SJSA1 (cell line): ENCODE results near the gene CREB5. TPM values are rescaled to one million over a fixed set of nuclear protein-coding genes. Genes with fewer than 3 reads are reported as not detected.

Experiments used
- DNase-seq, 2 experiments: peaks; one replicate each; pipeline ENCODE4 v3.0.0-alpha.2; 2015 to 2020; ENCODE audit warnings: low spot score in 2 of 2, low read depth in 1 of 2
- H3K27ac ChIP-seq: fragments of 250-450 bp; sonication (Bioruptor Pico); 2 replicates; pipeline ENCODE4 v1.5.1; 2020; ENCODE audit warnings: mild to moderate bottlenecking, moderate library complexity
- H3K27me3 ChIP-seq: fragments of 250-450 bp; sonication (Bioruptor Pico); replicated peaks from 2 replicates; pipeline ENCODE4 v1.5.1; 2020; ENCODE audit warnings: mild to moderate bottlenecking, moderate library complexity
- H3K36me3 ChIP-seq: fragments of 250-450 bp; sonication (Bioruptor Pico); 2 replicates; pipeline ENCODE4 v1.5.1; 2020; ENCODE audit warnings: mild to moderate bottlenecking
- H3K4me1 ChIP-seq: fragments of 250-450 bp; sonication (Bioruptor Pico); replicated peaks from 2 replicates; pipeline ENCODE4 v1.6.1; 2021; ENCODE audit warnings: mild to moderate bottlenecking
- H3K4me3 ChIP-seq: fragments of 250-450 bp; sonication (Bioruptor Pico); 2 replicates; pipeline ENCODE4 v1.5.1; 2020; ENCODE audit warnings: mild to moderate bottlenecking
- H3K9me3 ChIP-seq: fragments of 250-450 bp; sonication (Bioruptor Pico); replicated peaks from 2 replicates; pipeline ENCODE4 v1.5.1; 2020; ENCODE audit warnings: mild to moderate bottlenecking
- total RNA-seq: library from RNA; depleted of rRNA; stranded (reverse); fragments of >200 nt; shearing (Covaris generic); gene quantifications from 2 replicates; pipeline ENCODE4 v1.2.3, GENCODE V29; 2014

Gene CREB5
- total RNA-seq, 1 experiment from 2014 or later: 1.00 TPM

DNA sequence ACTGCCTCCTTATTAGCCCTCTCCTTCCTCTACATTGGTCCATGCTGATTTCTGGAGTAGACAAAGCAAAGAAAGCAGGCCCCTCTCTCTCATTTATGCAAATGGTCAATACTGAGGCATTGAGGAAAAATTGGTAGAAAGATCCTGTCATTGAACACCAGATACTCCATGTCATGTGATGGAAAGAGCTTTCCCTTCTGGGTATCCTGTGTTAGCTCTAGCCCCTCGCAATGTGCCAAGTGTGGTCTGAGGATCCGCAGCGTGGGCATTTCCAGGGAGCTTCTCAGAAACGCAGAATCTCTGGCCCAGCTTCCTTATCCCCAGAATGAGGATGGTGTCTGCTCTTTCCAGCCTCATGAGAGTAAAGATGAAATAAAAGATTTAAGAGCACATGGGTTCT lies 159.1 kb downstream of the CREB5 start:
- H3K9me3 ChIP-seq: no peaks in the 10 kb centered on the region; the same call in 1 of the 2 replicates
- no peak for DNase-seq
- no peaks in the 10 kb centered on the region for H3K27me3 ChIP-seq
- no peaks in the 10 kb centered on the region; the same call in 1 of the 2 replicates for H3K4me1 ChIP-seq
- H3K36me3 ChIP-seq: no peaks in the 10 kb centered on the region
- no peak overlapping the region for H3K4me3 ChIP-seq
- no peak overlapping the region for H3K27ac ChIP-seq

DNA sequence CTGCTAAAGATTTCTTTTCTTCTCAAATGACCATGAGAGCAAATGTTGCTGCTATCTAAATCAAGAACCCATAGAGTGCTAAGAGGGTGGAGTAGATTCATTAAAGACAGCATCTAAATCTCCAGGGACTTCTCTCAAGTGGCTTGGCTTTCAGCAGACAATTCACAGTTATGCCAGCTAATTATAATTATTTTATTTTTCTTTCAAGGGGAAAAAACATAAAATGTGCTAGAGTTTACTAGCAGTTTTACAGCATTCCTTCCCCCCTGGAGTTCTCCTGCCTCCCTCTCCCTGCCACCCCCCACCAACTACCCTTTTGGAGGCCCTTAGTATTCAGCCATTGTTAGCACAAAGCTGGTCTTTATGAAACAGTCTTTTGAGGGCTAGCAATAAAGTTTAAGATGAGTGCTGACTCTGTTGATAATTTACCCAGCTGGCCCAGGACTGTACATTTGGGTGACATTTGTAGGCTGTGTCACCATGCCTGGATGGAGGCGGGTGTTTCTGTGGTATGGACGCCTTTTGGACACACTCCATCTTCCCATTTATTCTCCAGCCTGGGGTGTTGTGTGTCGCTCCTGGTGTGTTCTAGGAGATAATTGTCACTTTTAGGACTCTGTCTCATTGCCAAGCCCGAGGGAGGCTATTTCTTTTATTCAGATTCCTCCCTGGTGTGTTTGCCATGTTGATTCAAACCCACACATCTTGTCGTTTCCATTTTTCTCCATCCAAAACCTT lies 160.2 kb downstream of the CREB5 start:
- no peaks in the 10 kb centered on the region; the same call in 1 of the 2 replicates for H3K4me1 ChIP-seq
- 0 out of 2 replicates have a peak, but pooled peaks cover 3% of the 10 kb centered on the region for H3K27me3 ChIP-seq
- H3K9me3 ChIP-seq: no peaks in the 10 kb centered on the region; the same call in 1 of the 2 replicates
- no peak overlapping the region for H3K4me3 ChIP-seq
- H3K36me3 ChIP-seq: no peaks in the 10 kb centered on the region
- no peak overlapping the region for H3K27ac ChIP-seq
- no peak for DNase-seq

DNA sequence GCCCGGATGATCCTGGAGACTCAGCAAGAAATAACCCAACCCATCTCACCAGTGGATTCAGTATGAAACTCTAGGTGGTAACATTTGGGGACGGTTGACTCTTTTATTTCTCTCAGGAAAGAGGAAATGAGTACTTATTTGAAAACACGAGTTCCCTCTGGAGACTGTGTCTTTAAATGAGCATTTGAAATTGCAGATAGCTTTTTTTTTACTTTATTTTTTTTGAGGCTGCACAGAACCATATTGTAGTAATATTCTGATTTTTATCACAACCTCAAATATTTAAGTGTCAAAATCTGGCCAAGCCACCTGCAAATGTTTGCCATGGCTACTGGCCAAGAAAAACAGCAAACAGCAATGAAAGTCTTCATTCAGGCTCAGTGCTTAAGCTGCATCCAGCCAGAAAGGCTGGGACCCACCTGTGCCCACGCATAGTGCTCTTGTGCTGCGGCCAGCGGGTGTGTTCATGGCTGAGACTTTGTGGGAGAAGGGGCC lies 160.8 kb downstream of the CREB5 start:
- H3K36me3 ChIP-seq: no peaks in the 10 kb centered on the region
- H3K9me3 ChIP-seq: no peaks in the 10 kb centered on the region; the same call in 1 of the 2 replicates
- 0 out of 2 replicates have a peak, but pooled peaks cover 3% of the 10 kb centered on the region for H3K27me3 ChIP-seq
- H3K4me3 ChIP-seq: no peak overlapping the region
- DNase-seq: no peak
- H3K4me1 ChIP-seq: no peaks in the 10 kb centered on the region; the same call in 1 of the 2 replicates
- H3K27ac ChIP-seq: no peak overlapping the region

DNA sequence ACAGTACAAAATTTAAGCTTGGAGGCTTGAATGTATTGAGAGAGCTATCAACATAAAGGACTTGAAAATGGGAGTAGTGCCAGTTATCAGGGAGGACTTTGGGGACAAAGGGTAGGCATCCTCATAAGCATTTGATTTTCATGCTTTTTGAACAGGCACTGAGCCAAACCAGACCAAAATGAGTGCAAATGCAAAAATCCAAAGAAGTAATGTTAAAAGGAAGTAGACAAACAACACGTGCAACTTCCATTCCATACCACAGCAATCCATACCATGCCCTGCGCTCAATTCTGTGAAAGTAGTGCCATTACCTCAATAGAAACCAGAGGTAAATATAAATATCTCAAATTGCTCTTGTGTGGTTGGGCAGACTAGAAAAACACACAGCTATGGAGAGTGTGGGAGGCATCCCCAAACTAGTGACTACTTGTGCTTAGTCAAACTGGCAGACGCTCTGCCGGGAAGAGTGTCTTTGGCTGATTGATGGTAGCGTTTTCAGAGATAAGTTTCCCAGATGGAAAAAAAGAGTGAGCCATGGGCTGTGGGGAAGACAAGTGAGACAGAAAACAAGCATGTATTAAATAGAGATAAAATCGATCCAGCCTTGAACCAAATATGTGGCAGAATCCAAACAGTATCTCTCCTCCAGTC lies 161.5 kb downstream of the CREB5 start:
- Histone ChIP-seq H3K4me3 (no peak overlapping the region), H3K27me3 (0 out of 2 replicates have a peak, but pooled peaks cover 3% of the 10 kb centered on the region), H3K27ac (no peak overlapping the region), H3K4me1 (no peaks in the 10 kb centered on the region; the same call in 1 of the 2 replicates), H3K36me3 (no peaks in the 10 kb centered on the region), H3K9me3 (no peaks in the 10 kb centered on the region; the same call in 1 of the 2 replicates)
- DNase-seq: no peak

DNA sequence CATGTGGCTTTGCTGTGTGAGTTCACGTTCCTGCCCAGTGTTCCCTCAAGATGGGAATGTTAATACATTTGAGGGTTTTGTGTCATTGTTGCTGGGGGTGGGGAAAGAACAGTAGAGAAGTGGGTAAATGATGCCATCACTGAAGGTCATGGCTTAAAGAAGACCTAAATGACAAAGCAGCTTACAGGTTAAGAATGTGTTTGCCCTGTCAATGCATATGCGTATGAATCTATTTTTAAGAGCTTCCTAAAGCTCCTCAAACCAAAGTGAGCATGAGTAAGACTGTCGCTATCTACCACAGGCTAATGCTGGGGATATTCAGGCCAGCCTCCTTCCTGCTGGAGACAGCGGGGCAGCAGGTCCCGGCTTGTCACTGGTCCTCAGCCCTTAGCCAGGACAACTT lies 162.9 kb downstream of the CREB5 start:
- H3K4me1 ChIP-seq: no peaks in the 10 kb centered on the region; the same call in 1 of the 2 replicates
- no peaks in the 10 kb centered on the region for H3K36me3 ChIP-seq
- no peak overlapping the region for H3K27ac ChIP-seq
- no peaks in the 10 kb centered on the region; the same call in 1 of the 2 replicates for H3K9me3 ChIP-seq
- DNase-seq: no peak
- no peak overlapping the region for H3K4me3 ChIP-seq
- 0 out of 2 replicates have a peak, but pooled peaks cover 3% of the 10 kb centered on the region for H3K27me3 ChIP-seq

DNA sequence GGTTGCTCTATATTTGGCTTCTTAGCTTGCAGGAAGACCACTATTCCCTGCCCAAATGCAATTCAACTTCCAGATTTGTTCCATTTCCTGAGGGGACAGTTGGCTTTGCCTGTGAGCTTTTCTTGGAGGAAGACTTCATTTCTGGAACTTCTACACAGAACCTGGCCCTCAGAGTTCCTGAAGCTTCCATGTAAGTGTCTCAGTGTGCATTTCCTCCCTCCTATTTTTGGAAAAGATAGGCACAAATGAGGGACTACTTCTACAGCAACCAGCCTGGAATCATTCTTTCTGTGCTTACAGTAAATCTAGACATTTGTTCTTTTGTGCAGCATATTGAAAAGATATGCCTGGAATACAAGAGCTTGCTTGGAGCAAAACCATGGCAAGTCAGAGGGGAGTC lies 164.3 kb downstream of the CREB5 start:
- H3K4me3 ChIP-seq: no peak overlapping the region
- 0 out of 2 replicates have a peak, but pooled peaks cover 3% of the 10 kb centered on the region for H3K27me3 ChIP-seq
- no peak for DNase-seq
- no peak overlapping the region for H3K27ac ChIP-seq
- H3K36me3 ChIP-seq: no peaks in the 10 kb centered on the region
- H3K9me3 ChIP-seq: no peaks in the 10 kb centered on the region; the same call in 1 of the 2 replicates
- no peaks in the 10 kb centered on the region for H3K4me1 ChIP-seq

DNA sequence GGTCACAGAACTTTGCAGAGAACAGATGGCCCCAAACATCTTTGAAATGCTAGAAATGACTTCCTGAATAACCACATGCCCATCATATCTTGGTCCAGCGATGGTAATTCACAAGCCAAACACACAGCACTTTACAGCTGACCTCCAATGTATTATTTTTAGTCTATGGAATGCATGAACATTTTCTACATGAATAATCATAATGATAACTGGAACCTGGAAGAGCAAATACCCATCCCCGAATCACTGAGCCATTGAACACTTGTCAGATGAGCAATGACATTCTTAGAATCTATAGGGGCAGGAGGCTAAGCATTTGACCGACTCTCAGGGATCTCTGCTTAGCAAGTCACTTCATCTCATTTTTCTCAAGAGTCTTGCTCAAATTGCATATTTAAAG lies 167.3 kb downstream of the CREB5 start:
- DNase-seq: no peak
- 0 out of 2 replicates have a peak, but pooled peaks cover 7% of the 10 kb centered on the region for H3K27me3 ChIP-seq
- no peaks in the 10 kb centered on the region for H3K4me1 ChIP-seq
- no peaks in the 10 kb centered on the region for H3K36me3 ChIP-seq
- no peaks in the 10 kb centered on the region; the same call in 1 of the 2 replicates for H3K9me3 ChIP-seq
- no peak overlapping the region for H3K4me3 ChIP-seq
- H3K27ac ChIP-seq: no peak overlapping the region

DNA sequence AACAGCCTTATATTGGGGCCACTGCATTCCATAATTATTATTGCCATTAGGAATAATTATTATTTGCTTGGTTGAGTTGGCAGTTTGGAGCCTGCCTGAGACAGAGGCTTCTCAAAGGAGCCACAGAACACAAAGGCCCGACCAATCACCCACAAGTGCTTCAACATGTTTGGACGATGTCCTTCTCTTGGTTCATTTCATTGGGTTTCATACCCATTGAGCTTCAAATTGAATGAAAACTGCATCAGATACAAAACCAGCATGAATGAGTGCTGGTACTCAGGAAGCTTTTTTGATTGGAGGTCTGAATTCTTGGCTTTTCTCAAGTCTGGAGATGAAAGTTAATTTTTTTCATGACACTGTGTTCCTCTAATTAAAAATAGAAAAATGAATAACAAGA lies 168.3 kb downstream of the CREB5 start:
- Histone ChIP-seq H3K4me3 (no peak overlapping the region), H3K27me3 (0 out of 2 replicates have a peak, but pooled peaks cover 7% of the 10 kb centered on the region), H3K9me3 (no peaks in the 10 kb centered on the region; the same call in 1 of the 2 replicates), H3K27ac (no peak overlapping the region), H3K36me3 (no peaks in the 10 kb centered on the region), H3K4me1 (no peaks in the 10 kb centered on the region)
- DNase-seq: no peak

DNA sequence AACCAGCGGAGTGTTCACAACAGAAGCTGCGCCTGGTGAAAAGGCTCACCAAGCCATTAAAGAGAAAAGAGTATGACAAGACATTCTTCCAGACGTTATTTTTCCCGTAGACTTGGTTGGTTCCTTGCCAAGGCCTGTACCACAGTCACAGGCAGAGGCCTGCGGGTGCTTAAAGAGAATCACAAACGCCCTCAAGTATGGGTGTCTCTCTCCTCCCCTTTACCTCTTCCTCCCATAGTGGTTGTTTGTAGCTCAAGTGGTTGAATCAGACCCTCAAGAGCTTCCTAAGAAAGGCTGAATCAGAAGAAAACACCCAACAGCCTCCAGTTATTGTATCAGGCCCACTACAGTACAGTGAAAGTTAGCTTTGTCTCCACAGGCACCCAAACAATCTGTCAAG lies 169.0 kb downstream of the CREB5 start:
- no peak for DNase-seq
- no peaks in the 10 kb centered on the region for H3K36me3 ChIP-seq
- H3K9me3 ChIP-seq: no peaks in the 10 kb centered on the region
- H3K4me3 ChIP-seq: no peak overlapping the region
- H3K4me1 ChIP-seq: no peaks in the 10 kb centered on the region
- 0 out of 2 replicates have a peak, but pooled peaks cover 7% of the 10 kb centered on the region for H3K27me3 ChIP-seq
- no peak overlapping the region for H3K27ac ChIP-seq

DNA sequence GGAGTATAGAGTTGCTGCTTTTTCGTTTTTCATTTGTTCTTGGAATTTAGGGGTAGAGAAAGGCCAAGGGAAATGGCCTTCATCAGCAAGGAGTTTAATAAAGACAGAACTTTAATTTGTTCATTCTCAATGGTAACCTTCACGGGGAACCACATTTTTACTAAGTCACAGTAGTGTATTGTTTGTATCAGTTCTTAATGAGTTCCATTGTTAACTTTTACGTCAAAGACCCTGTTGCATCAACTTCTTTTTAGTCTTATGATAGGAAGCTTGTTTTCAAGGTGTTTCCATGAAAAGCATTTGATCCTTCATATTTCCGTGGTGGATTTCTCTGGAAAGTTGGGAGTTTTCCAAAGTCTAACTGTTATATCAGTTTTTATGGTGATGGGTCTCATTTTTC lies 169.9 kb downstream of the CREB5 start:
- no peak for DNase-seq
- Histone ChIP-seq H3K4me3 (no peak overlapping the region), H3K36me3 (no peaks in the 10 kb centered on the region), H3K9me3 (no peaks in the 10 kb centered on the region), H3K4me1 (no peaks in the 10 kb centered on the region), H3K27ac (no peak overlapping the region), H3K27me3 (0 out of 2 replicates have a peak, but pooled peaks cover 4% of the 10 kb centered on the region)

DNA sequence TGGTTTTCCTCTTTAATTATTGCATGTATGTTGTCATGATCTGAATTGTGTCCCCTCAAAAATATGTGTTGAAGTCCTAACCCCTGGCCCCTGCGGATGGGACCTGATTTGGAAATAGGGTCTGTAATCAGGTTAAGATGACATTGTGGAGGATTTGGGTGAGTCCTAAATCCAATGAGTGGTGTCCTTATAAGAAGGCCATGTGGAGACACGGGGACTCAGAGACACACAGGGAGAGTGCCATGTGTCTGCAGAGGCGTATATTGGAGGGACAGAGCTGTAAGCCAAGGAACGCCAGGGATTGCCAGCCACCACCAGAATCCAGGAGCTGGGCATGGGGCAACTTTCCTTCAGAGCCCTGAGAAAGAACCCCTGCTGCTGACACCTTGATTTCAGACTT lies 171.9 kb downstream of the CREB5 start:
- Histone ChIP-seq H3K27ac (no peak overlapping the region), H3K9me3 (no peaks in the 10 kb centered on the region), H3K4me3 (no peak overlapping the region), H3K36me3 (no peaks in the 10 kb centered on the region), H3K27me3 (0 out of 2 replicates have a peak, but pooled peaks cover 4% of the 10 kb centered on the region), H3K4me1 (no peaks in the 10 kb centered on the region)
- no peak for DNase-seq

DNA sequence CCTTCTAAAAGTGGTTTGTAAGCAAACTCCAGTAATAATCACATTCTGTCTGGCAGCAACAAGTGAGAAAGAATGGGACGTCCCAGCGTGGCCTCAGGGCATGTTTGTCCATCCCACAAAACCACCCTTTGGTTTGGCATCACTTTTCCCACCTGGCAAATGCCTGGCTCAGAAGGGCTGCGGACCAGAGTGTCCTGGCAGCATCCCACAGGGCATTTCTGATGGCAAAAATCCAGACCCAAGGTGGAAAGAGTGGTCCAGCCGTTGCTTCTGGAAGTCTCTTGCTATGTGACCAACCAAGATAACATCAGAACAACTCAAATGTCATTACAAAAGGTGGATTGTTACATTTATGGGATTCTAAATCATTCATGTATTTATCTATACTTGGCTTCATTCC lies 174.4 kb downstream of the CREB5 start:
- no peak overlapping the region for H3K4me3 ChIP-seq
- H3K27me3 ChIP-seq: 0 out of 2 replicates have a peak, but pooled peaks cover 4% of the 10 kb centered on the region
- H3K36me3 ChIP-seq: no peaks in the 10 kb centered on the region
- no peak overlapping the region for H3K27ac ChIP-seq
- H3K4me1 ChIP-seq: no peaks in the 10 kb centered on the region
- H3K9me3 ChIP-seq: no peaks in the 10 kb centered on the region
- DNase-seq: no peak

DNA sequence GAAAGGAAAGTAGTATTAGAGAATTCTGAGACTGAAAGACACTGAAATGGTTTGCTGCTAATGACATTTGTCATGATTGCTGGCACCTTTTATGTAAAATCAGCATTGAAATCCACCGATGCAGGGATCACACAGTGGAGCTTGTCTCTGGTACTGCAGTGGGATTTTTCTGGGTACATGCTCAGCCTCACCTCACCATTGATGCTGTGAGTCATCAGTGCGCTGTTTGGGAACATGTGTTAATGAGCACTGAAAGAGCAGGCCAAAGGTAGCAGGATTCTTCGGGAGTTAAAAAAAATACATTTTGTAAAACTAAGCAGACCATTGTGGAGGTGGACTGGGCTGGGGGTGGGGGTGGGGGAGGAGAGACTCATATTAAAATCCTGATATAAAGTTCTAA lies 174.9 kb downstream of the CREB5 start:
- Histone ChIP-seq H3K9me3 (no peaks in the 10 kb centered on the region), H3K27me3 (0 out of 2 replicates have a peak, but pooled peaks cover 4% of the 10 kb centered on the region), H3K36me3 (no peaks in the 10 kb centered on the region), H3K27ac (no peak overlapping the region), H3K4me1 (no peaks in the 10 kb centered on the region), H3K4me3 (no peak overlapping the region)
- DNase-seq: no peak

DNA sequence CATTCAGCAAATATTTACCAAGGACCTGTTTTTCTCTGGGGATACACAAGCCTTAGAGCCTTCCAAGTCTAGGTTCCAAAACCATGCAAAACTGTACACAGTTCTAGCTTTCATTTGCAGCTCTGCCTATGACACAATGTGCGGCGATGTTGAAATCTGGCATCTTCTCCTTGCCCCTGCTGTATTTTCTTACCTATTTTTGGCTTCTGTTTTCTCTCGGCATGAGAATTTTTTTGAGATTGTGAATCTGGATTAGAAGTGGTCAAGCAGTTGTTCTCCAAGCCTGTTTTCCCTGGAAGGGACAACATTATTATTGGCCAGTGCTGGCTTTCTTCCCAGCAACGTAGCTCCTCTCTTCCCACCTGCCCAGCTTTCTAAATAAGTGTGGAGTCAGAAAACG lies 176.3 kb downstream of the CREB5 start:
- H3K36me3 ChIP-seq: no peaks in the 10 kb centered on the region
- DNase-seq: no peak
- H3K4me1 ChIP-seq: no peaks in the 10 kb centered on the region
- no peaks in the 10 kb centered on the region for H3K27me3 ChIP-seq
- no peaks in the 10 kb centered on the region for H3K9me3 ChIP-seq
- no peak overlapping the region for H3K27ac ChIP-seq
- no peak overlapping the region for H3K4me3 ChIP-seq
